Activated naive CD8-positive, alpha-beta T cell treated with anti-CD3 and anti-CD28 coated beads, Interleukin-2, amount 50 U/mL, for 24 hours (primary cell): ENCODE results near the gene AHSG.

Experiments used
- ATAC-seq: fragments of 150-1000 bp; cut with Tn5 transposase; one replicate; pipeline ENCODE4 v1.10.0; 2021
- DNase-seq: peaks from one replicate; pipeline ENCODE4 v3.0.0; 2021
- H3K27ac Mint-ChIP-seq: one replicate; pipeline ENCODE4 v1.8.0; 2021; ENCODE audit warnings: mild to moderate bottlenecking, mixed read lengths
- H3K27me3 Mint-ChIP-seq: one replicate; pipeline ENCODE4 v1.8.0; 2021; ENCODE audit warnings: mixed read lengths
- H3K36me3 Mint-ChIP-seq: one replicate; pipeline ENCODE4 v1.8.0; 2021; ENCODE audit warnings: low read depth, mixed read lengths
- H3K4me1 Mint-ChIP-seq: one replicate; pipeline ENCODE4 v1.8.0; 2021; ENCODE audit warnings: mixed read lengths
- H3K4me3 Mint-ChIP-seq: one replicate; pipeline ENCODE4 v1.8.0; 2021; ENCODE audit warnings: mild to moderate bottlenecking, moderate library complexity, mixed read lengths
- H3K9me3 Mint-ChIP-seq: one replicate; pipeline ENCODE4 v1.8.0; 2021; ENCODE audit warnings: mixed read lengths

AHSG gene

DNA sequence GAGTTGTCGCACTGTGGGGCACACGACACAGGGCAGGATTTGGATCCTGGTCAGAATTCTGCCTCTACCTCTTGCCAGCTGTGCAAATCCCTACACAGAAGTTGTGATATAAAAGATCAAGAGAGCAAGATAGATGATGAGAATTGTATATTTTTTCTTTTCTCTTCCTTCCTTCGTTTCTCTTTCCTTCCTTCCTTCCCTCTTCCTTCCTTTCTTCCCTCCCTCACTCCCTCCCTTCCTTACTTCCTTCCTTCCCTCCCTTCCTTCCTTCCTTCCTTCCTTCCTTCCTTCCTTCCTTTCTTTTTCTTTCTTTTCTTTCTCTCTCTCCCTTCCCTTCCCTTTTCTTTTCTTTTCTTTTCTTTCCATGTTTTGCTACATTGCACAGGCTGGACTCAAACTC, 12.0 kb upstream of the AHSG start:
- DNase-seq: no peak
- Mint-ChIP-seq H3K27me3 (peaks cover 4% of the 10 kb centered on the region), H3K27ac (no peak overlapping the region), H3K36me3 (no peaks in the 10 kb centered on the region), H3K4me1 (no peaks in the 10 kb centered on the region), H3K9me3 (no peaks in the 10 kb centered on the region), H3K4me3 (no peak overlapping the region)
- no peak for ATAC-seq

DNA sequence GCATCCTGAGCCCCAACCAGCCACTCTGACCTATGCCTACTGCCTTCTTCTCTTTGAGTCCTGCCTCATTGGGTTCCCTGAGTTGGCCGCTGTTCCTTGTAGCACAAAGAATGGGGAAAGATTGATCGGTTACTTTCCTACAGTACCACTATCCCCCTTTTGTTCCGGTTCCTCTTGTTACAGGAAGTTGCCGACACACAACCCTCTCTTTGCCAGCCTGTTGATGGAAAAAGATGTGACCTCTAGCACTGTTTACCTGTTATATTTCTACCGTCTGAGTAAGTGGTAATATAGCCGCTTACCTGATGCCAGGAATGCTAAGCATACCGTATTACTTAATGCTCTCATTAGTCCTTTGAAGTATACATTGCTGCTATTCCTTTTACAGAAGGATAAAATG, 9.7 kb upstream of the AHSG start:
- Mint-ChIP-seq H3K27me3 (no peaks in the 10 kb centered on the region), H3K27ac (peak overlapping the region; percentile 0), H3K9me3 (no peaks in the 10 kb centered on the region), H3K4me1 (no peaks in the 10 kb centered on the region), H3K4me3 (no peak overlapping the region), H3K36me3 (no peaks in the 10 kb centered on the region)
- DNase-seq: no peak
- no peak for ATAC-seq

DNA sequence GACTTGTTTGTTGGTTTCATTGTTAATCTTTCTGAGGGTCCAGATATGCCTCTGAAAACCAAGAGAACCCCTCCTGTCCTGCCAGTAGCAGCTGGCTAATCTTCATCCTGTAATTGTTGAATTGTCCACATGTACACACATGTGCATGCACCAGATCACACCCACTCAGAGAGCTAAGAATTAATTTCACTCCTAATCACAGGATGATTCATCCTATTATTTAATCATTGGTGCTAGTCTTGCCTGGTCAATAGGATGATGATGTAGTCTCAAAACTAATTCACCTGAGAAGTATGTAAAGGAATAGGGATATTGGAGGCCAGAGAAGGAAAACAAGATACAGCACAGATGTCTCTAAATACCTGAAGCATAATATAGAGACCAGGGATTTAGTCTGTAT, 7.8 kb upstream of the AHSG start:
- H3K4me3 Mint-ChIP-seq: no peak overlapping the region
- no peaks in the 10 kb centered on the region for H3K4me1 Mint-ChIP-seq
- H3K9me3 Mint-ChIP-seq: no peaks in the 10 kb centered on the region
- ATAC-seq: no peak
- no peak overlapping the region for H3K27ac Mint-ChIP-seq
- no peaks in the 10 kb centered on the region for H3K27me3 Mint-ChIP-seq
- H3K36me3 Mint-ChIP-seq: no peaks in the 10 kb centered on the region
- no peak for DNase-seq

GRCh38 chr3:186605561-186606545, 7.0 kb upstream of the AHSG start:
- Mint-ChIP-seq H3K4me1 (no peaks in the 10 kb centered on the region), H3K9me3 (no peaks in the 10 kb centered on the region), H3K27ac (no peak overlapping the region), H3K27me3 (no peaks in the 10 kb centered on the region), H3K4me3 (no peak overlapping the region), H3K36me3 (no peaks in the 10 kb centered on the region)
- no peak for ATAC-seq
- no peak for DNase-seq

DNA sequence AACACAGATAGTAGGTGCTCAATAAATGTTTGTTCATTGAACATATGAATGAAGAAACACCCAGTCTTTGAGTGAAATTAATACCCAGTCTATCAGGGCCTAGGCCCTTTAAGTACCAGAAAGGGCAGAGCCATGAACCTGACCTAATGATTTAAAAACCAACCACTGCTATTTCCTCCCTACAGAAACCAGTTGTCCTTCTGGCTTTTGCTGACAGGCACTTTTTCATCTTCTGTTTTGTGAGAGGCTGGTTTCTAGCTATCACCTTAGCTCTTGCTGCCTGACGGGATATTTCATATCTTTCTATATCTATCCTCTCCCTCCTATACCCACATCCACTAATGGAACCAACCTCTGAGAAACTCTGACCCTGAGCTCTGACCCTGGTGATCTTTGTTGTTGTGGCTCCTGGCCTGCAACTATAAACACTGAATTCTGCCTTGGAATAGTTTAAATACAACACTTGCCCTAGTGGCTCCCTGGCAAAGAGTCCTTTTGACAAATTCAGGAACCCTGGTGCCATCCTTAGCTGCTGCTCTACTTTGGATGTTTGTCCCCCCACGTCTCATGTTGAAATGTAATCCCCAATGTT, 4.1 kb upstream of the AHSG start:
- no peak for ATAC-seq
- Mint-ChIP-seq H3K9me3 (no peaks in the 10 kb centered on the region), H3K4me1 (no peaks in the 10 kb centered on the region)

GRCh38 chr3:186609247-186609868, 3.5 kb upstream of the AHSG start:
- Mint-ChIP-seq H3K4me1 (peaks cover 1% of the 10 kb centered on the region), H3K4me3 (no peak overlapping the region), H3K9me3 (no peaks in the 10 kb centered on the region), H3K27me3 (peaks cover 17% of the 10 kb centered on the region), H3K36me3 (no peaks in the 10 kb centered on the region), H3K27ac (no peak overlapping the region)
- DNase-seq (no peak), ATAC-seq (no peak)

More for the DNA sequence above, 4.1 kb upstream of the AHSG start:
- Mint-ChIP-seq H3K36me3 (no peaks in the 10 kb centered on the region), H3K4me3 (no peak overlapping the region), H3K27ac (no peak overlapping the region), H3K27me3 (peaks cover 15% of the 10 kb centered on the region)
- DNase-seq: no peak

GRCh38 chr3:186612065-186612464, 795 bp upstream of the AHSG start:
- Mint-ChIP-seq H3K4me3 (no peak overlapping the region), H3K36me3 (no peaks in the 10 kb centered on the region), H3K27me3 (peaks cover 21% of the 10 kb centered on the region), H3K9me3 (no peaks in the 10 kb centered on the region), H3K4me1 (peaks cover 18% of the 10 kb centered on the region), H3K27ac (no peak overlapping the region)
- DNase-seq (no peak), ATAC-seq (no peak)

DNA sequence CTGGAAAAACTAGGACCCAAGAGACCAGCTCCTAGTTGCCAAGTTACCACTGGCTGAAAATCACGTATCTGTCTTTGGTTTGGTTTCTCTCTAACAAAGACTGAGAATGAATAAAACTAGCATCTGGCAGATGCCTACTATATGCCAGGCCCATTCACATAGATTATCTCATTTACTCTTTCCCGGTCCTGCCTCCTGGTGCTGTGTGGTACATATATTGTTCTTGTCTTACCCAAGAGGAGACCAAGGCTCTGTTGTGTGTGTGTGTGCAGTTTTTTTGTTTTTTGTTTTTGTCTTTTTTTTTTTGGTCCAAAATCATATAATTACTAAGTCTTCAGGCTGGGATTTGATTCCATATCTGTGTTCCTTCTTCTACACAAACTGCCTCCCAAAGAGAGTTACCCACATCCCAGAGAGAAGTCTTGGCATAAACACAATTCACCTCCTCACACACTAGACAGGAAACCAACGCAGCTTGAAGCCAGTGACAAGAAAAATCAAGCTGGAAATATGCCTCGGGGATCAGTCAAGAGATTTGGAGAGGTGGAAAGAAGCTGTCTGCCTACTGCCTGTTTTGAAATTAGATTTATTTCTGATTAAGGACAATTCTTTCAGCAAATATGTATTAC, 891 bp downstream of the AHSG start:
- no peak overlapping the region for H3K27ac Mint-ChIP-seq
- H3K4me1 Mint-ChIP-seq: peaks cover 26% of the 10 kb centered on the region
- DNase-seq: no peak
- H3K4me3 Mint-ChIP-seq: no peak overlapping the region
- ATAC-seq: no peak
- no peaks in the 10 kb centered on the region for H3K36me3 Mint-ChIP-seq
- H3K27me3 Mint-ChIP-seq: peaks cover 37% of the 10 kb centered on the region
- H3K9me3 Mint-ChIP-seq: no peaks in the 10 kb centered on the region

GRCh38 chr3:186614266-186614596, 1.4 kb downstream of the AHSG start:
- Mint-ChIP-seq H3K36me3 (no peaks in the 10 kb centered on the region), H3K4me1 (peaks cover 26% of the 10 kb centered on the region), H3K27me3 (peaks cover 38% of the 10 kb centered on the region), H3K9me3 (no peaks in the 10 kb centered on the region), H3K4me3 (peak overlapping the region; percentile 30), H3K27ac (no peak overlapping the region)
- DNase-seq (no peak), ATAC-seq (no peak)

DNA sequence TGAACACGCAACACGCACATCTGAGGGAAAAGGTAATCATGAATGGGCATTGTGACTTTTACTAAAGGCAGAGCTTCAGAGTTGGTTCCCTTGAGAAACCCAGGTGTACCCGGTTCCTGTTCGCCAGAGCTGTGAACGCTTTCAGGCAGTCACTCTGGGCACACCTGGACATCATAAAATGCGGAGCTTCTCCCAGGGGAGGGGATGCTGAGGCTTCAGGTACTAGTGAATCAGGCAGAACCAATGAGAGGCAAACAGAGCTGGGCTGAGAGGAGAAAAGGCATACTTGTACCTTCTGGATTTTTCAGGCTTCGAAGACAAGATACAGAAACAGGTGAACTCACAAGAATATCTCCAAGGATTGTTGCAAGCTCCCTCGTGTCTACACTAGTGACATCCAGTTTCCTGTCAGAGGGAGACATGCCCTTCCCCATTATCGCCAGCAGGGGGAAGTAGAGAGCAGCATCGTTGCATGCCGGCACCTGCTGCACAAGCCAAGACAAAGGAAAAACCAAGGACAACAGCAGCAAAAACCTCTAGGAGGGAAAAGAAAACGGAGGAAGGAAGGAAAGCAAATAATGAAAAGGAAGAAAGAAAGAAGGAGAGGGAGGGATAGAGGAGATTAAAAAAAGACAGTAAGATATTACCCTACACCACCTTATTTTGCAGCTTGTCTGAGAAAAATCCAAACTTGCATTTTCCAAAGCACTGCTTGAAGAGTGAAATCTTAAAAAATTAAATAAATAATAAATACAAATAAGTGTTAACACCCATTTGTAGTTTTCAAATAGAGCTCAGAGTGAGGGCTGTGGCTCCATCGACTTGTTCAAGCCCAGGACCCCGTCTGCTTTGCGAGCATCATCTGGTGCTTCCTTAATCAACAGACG, 2.0 kb downstream of the AHSG start:
- peaks cover 26% of the 10 kb centered on the region for H3K4me1 Mint-ChIP-seq
- peak; percentile 45 for ATAC-seq
- peak overlapping the region; percentile 30 for H3K4me3 Mint-ChIP-seq
- DNase-seq: peak; percentile 78
- H3K36me3 Mint-ChIP-seq: no peaks in the 10 kb centered on the region
- H3K27ac Mint-ChIP-seq: peak overlapping the region; percentile 7
- no peaks in the 10 kb centered on the region for H3K9me3 Mint-ChIP-seq
- H3K27me3 Mint-ChIP-seq: peaks cover 41% of the 10 kb centered on the region

GRCh38 chr3:186616299-186616617, 3.4 kb downstream of the AHSG start:
- H3K27me3 Mint-ChIP-seq: peaks cover 46% of the 10 kb centered on the region
- no peak overlapping the region for H3K4me3 Mint-ChIP-seq
- no peak for ATAC-seq

GRCh38 chr3:186617036-186617946, 4.4 kb downstream of the AHSG start:
- DNase-seq (peak; percentile 88), ATAC-seq (peak; percentile 98)
- Mint-ChIP-seq H3K36me3 (no peaks in the 10 kb centered on the region), H3K4me1 (peaks cover 26% of the 10 kb centered on the region), H3K9me3 (no peaks in the 10 kb centered on the region), H3K27ac (no peak overlapping the region), H3K4me3 (peak overlapping the region; percentile 66), H3K27me3 (peaks cover 48% of the 10 kb centered on the region)

More at GRCh38 chr3:186616299-186616617, 3.4 kb downstream of the AHSG start:
- no peak for DNase-seq
- H3K36me3 Mint-ChIP-seq: no peaks in the 10 kb centered on the region
- H3K27ac Mint-ChIP-seq: no peak overlapping the region
- no peaks in the 10 kb centered on the region for H3K9me3 Mint-ChIP-seq
- peaks cover 26% of the 10 kb centered on the region for H3K4me1 Mint-ChIP-seq

- no peak overlapping the region for H3K4me3 Mint-ChIP-seq
- no peak overlapping the region for H3K27ac Mint-ChIP-seq
- ATAC-seq: no peak
- peaks cover 26% of the 10 kb centered on the region for H3K4me1 Mint-ChIP-seq
- no peaks in the 10 kb centered on the region for H3K9me3 Mint-ChIP-seq
- peaks cover 40% of the 10 kb centered on the region for H3K27me3 Mint-ChIP-seq
- no peak for DNase-seq
- no peaks in the 10 kb centered on the region for H3K36me3 Mint-ChIP-seq
Observed at GRCh38 chr3:186618318-186618938, 5.6 kb downstream of the AHSG start.
